GM23338 (cell line): ENCODE results near the gene SNRNP35. TPM values are rescaled to one million over a fixed set of nuclear protein-coding genes. Genes with fewer than 3 reads are reported as not detected.

Experiments used
- ATAC-seq: fragments of 200-7000 bp; cut with Tn5 transposase; 3 replicates; pipeline ENCODE4 v1.9.1; 2020
- DNase-seq: peaks from one replicate; pipeline ENCODE4 v3.0.0-alpha.2; 2015; ENCODE audit warnings: low spot score
- H2AFZ ChIP-seq: fragments of 200-600 bp; sonication (generic); 2 replicates; pipeline ENCODE4 v1.8.0; 2016; ENCODE audit warnings: antibody characterized with exemption, mild to moderate bottlenecking, moderate library complexity
- H3F3A ChIP-seq: fragments of 200-600 bp; sonication (generic); replicated peaks from 2 replicates; pipeline ENCODE4 v1.8.0; 2017; ENCODE audit warnings: antibody characterized with exemption, mixed run types, low read depth
- H3K27ac ChIP-seq: fragments of 200-600 bp; sonication (generic); 2 replicates; pipeline ENCODE4 v1.6.1; 2016; ENCODE audit warnings: low read depth
- H3K27me3 ChIP-seq: fragments of 200-600 bp; sonication (generic); 2 replicates; pipeline ENCODE4 v1.8.0; 2016; ENCODE audit warnings: mild to moderate bottlenecking, mixed run types, moderate library complexity; ENCODE audit not compliant: insufficient read depth
- H3K36me3 ChIP-seq: fragments of 200-600 bp; sonication (generic); 2 replicates; pipeline ENCODE4 v1.8.0; 2016; ENCODE audit warnings: mild to moderate bottlenecking; ENCODE audit not compliant: insufficient read depth
- H3K4me1 ChIP-seq: fragments of 200-600 bp; sonication (generic); 2 replicates; pipeline ENCODE4 v1.8.0; 2016; ENCODE audit warnings: mild to moderate bottlenecking, moderate library complexity; ENCODE audit not compliant: insufficient read depth
- H3K4me2 ChIP-seq: fragments of 200-600 bp; sonication (generic); 2 replicates; pipeline ENCODE4 v1.7.1; 2017; ENCODE audit warnings: mixed run types
- H3K4me3 ChIP-seq: fragments of 200-600 bp; sonication (generic); 2 replicates; pipeline ENCODE4 v1.6.1; 2016; ENCODE audit warnings: mixed run types
- H3K79me2 ChIP-seq: fragments of 200-600 bp; sonication (generic); replicated peaks from 2 replicates; pipeline ENCODE4 v1.8.0; 2017; ENCODE audit warnings: mild to moderate bottlenecking; ENCODE audit not compliant: insufficient read depth
- H3K9me2 ChIP-seq: fragments of 200-600 bp; sonication (generic); 2 replicates; pipeline ENCODE4 v1.8.0; 2017; ENCODE audit not compliant: insufficient read depth
- H4K20me1 ChIP-seq: fragments of 200-600 bp; sonication (generic); replicated peaks from 2 replicates; pipeline ENCODE4 v1.8.0; 2017; ENCODE audit warnings: mild to moderate bottlenecking; ENCODE audit not compliant: insufficient read depth
- H3K27ac Mint-ChIP-seq: 2 replicates; pipeline ENCODE4 v1.8.0; 2020; ENCODE audit warnings: inconsistent platforms, mild to moderate bottlenecking, moderate library complexity, mixed read lengths
- H3K27me3 Mint-ChIP-seq: 3 replicates; pipeline ENCODE4 v1.8.0; 2022; ENCODE audit warnings: low read depth, mild to moderate bottlenecking, moderate library complexity, mixed read lengths, inconsistent platforms; ENCODE audit not compliant: insufficient read depth, poor library complexity
- H3K36me3 Mint-ChIP-seq: 3 replicates; pipeline ENCODE4 v1.8.0; 2021; ENCODE audit warnings: low read depth, mild to moderate bottlenecking, inconsistent platforms, moderate library complexity, mixed read lengths
- H3K4me1 Mint-ChIP-seq: 3 replicates; pipeline ENCODE4 v1.8.0; 2020; ENCODE audit warnings: mild to moderate bottlenecking, inconsistent platforms, mixed read lengths
- H3K4me3 Mint-ChIP-seq: 3 replicates; pipeline ENCODE4 v1.8.0; 2021; ENCODE audit warnings: moderate library complexity, mild to moderate bottlenecking, inconsistent platforms, mixed read lengths
- H3K9me3 Mint-ChIP-seq: 3 replicates; pipeline ENCODE4 v1.8.0; 2020; ENCODE audit warnings: moderate library complexity, mild to moderate bottlenecking, inconsistent platforms, mixed read lengths
- CREB1 ChIP-seq: fragments of 250-450 bp; sonication (Bioruptor Pico); IDR thresholded peaks from 2 replicates; pipeline ENCODE4 v1.5.0; 2020; ENCODE audit warnings: low read depth, mild to moderate bottlenecking, moderate library complexity
- CTCF ChIP-seq, 2 experiments: fragments of 200-600 bp in 1 of 2; sonication (generic) in 1 of 2; conservative IDR thresholded peaks; 2 replicates each; pipeline versions ENCODE4 v1.5.1 to v1.6.1; 2016 to 2017; ENCODE audit warnings: antibody characterized with exemption in 2 of 2, low read depth in 2 of 2, mild to moderate bottlenecking in 2 of 2, moderate library complexity in 1 of 2
- ETS1 ChIP-seq: IDR thresholded peaks from 2 replicates; pipeline ENCODE4 v1.6.1; 2016; ENCODE audit warnings: antibody characterized with exemption
- EZH2 ChIP-seq: fragments of 200-600 bp; sonication (generic); IDR thresholded peaks from one replicate; pipeline ENCODE4 v1.8.0; 2017; ENCODE audit warnings: antibody characterized with exemption, mild to moderate bottlenecking, low read depth; ENCODE audit not compliant: unreplicated experiment
- EZH2phosphoT487 ChIP-seq: fragments of 200-600 bp; sonication (generic); IDR thresholded peaks from one replicate; pipeline ENCODE4 v1.8.1; 2018; ENCODE audit warnings: antibody characterized with exemption; ENCODE audit not compliant: unreplicated experiment
- NANOG ChIP-seq: IDR thresholded peaks from 2 replicates; pipeline ENCODE4 v1.6.1; 2016; ENCODE audit warnings: antibody characterized with exemption, borderline replicate concordance
- POLR2AphosphoS5 ChIP-seq: IDR thresholded peaks from 2 replicates; pipeline ENCODE4 v1.6.1; 2016; ENCODE audit warnings: antibody characterized with exemption, low read depth
- REST ChIP-seq: IDR thresholded peaks from one replicate; pipeline ENCODE4 v1.6.1; 2018; ENCODE audit warnings: antibody characterized with exemption; ENCODE audit not compliant: unreplicated experiment
- STAT1 ChIP-seq: IDR thresholded peaks from one replicate; pipeline ENCODE4 v1.6.1; 2016; ENCODE audit warnings: antibody characterized with exemption; ENCODE audit not compliant: unreplicated experiment
- ZNF114 ChIP-seq: fragments of 250-450 bp; sonication (Bioruptor Pico); IDR thresholded peaks from 2 replicates; pipeline ENCODE4 v1.5.0; 2020; ENCODE audit warnings: mild to moderate bottlenecking, moderate library complexity
- ZNF331 ChIP-seq: fragments of 250-450 bp; sonication (Bioruptor Pico); IDR thresholded peaks from 2 replicates; pipeline ENCODE4 v1.5.0; 2020; ENCODE audit warnings: low read depth, mild to moderate bottlenecking, moderate library complexity
- polyA plus RNA-seq: library from polyadenylated mRNA; unstranded; fragments of >200 nt; fragmentation: Nextera tagmentation; extraction: Ambion mirVana; gene quantifications from 2 replicates; pipeline ENCODE4 v1.2.1, GENCODE V29; 2016
- total RNA-seq: library from RNA; depleted of rRNA; stranded (reverse); fragments of >200 nt; shearing (Covaris generic); gene quantifications from 2 replicates; pipeline ENCODE4 v1.2.3, GENCODE V29; 2014

SNRNP35 gene
- total and polyA plus RNA-seq, 2 experiments from 2014 or later = 8.4 to 38.4 TPM

- no peak for TF ChIP-seq ZNF331
- no peak for TF ChIP-seq REST
- TF ChIP-seq EZH2 = no peak
- no peak for TF ChIP-seq CTCF (conservative IDR thresholded peaks at IDR 0.05; ENCODE audit: low read depth in 2 of 2)
- TF ChIP-seq NANOG = no peak
- no peak for TF ChIP-seq ETS1
- TF ChIP-seq POLR2AphosphoS5 = no peak
Measured at GRCh38 chr12:123474485-123475245, 16.7 kb downstream of the SNRNP35 start (continued).

GRCh38 chr12:123475246-123475703 lies 17.3 kb downstream of the SNRNP35 start:
- Histone ChIP-seq H3K27me3 (no peaks in the 10 kb centered on the region), H3K36me3 (no peaks in the 10 kb centered on the region), H3K27ac (no peak overlapping the region), H4K20me1 (peaks cover 7% of the 10 kb centered on the region; the same call in 1 of the 2 replicates), H3K4me3 (no peak overlapping the region), H2AFZ (no peak overlapping the region), H3K4me2 (no peak overlapping the region), H3K9me2 (no peaks in the 10 kb centered on the region), H3F3A (no peaks in the 10 kb centered on the region), H3K4me1 (no peaks in the 10 kb centered on the region), H3K79me2 (no peaks in the 10 kb centered on the region)
- no peaks in the 10 kb centered on the region; the same call in 1 of the 3 replicates for H3K9me3 Mint-ChIP-seq
- no peaks in the 10 kb centered on the region; the same call in 2 of the 3 replicates for H3K36me3 Mint-ChIP-seq
- no peak for DNase-seq
- no peak overlapping the region for H3K4me3 Mint-ChIP-seq
- H3K27ac Mint-ChIP-seq = no peak overlapping the region; the same call in 1 of the 2 replicates
- no peak for ATAC-seq
- no peaks in the 10 kb centered on the region for H3K4me1 Mint-ChIP-seq
- peaks cover 6% of the 10 kb centered on the region for H3K27me3 Mint-ChIP-seq
- TF ChIP-seq ZNF114 (CRISPR knock-in tag) (no peak), CREB1 (no peak), STAT1 (no peak), EZH2 (no peak), ZNF331 (no peak), ETS1 (no peak), EZH2phosphoT487 (no peak), POLR2AphosphoS5 (no peak), REST (no peak)
